Measurements from ENCODE around the gene FSD2. TPM values are rescaled to one million over a fixed set of nuclear protein-coding genes. Genes with fewer than 3 reads are reported as not detected.

The FSD2 gene
- total and polyA plus RNA-seq, 8 donors: 0.04 to 0.09 (median 0.05) TPM; not detected in 4

- DNase-seq (no peak), FAIRE-seq (no peak), ATAC-seq (no peak)
- H3K27ac ChIP-seq: no peak overlapping the region
- H3K27me3 ChIP-seq: no peaks in the 10 kb centered on the region
- no peaks in the 10 kb centered on the region for H3K9me3 ChIP-seq
- WGBS, 2 donors: 79 to 82% methylated on average over 11 of the region's 11 CpGs
- H3K4me1 ChIP-seq: no peaks in the 10 kb centered on the region
- no peak overlapping the region for H3K4me3 ChIP-seq
- H3K36me3 ChIP-seq: no peaks in the 10 kb centered on the region
- intact Hi-C loops (cut with DNase I): no loop called here
- no peak for TF ChIP-seq CTCF (IDR thresholded peaks at IDR 0.05)
Observed at GRCh38 chr15:82790321-82790720, 15.5 kb downstream of the FSD2 start.

GRCh38 chr15:82789491-82789890 is 16.4 kb downstream of the FSD2 start:
- Histone ChIP-seq H3K4me1 (no peaks in the 10 kb centered on the region), H3K27me3 (no peaks in the 10 kb centered on the region), H3K9me3 (no peaks in the 10 kb centered on the region), H3K27ac (no peak overlapping the region), H3K36me3 (no peaks in the 10 kb centered on the region), H3K4me3 (no peak overlapping the region)
- DNase-seq (no peak), ATAC-seq (no peak), FAIRE-seq (no peak)
- no peak for TF ChIP-seq CTCF (IDR thresholded peaks at IDR 0.05)
- 67 to 87% methylated on average over 1 of the region's 1 CpG for WGBS, 2 donors
- intact Hi-C loops (cut with DNase I): no loop called here

- H3K9me3 ChIP-seq: no peaks in the 10 kb centered on the region
- no peak overlapping the region for H3K4me3 ChIP-seq
- no peaks in the 10 kb centered on the region for H3K27me3 ChIP-seq
- FAIRE-seq (no peak), ATAC-seq (no peak), DNase-seq (no peak)
- TF ChIP-seq CTCF (IDR thresholded peaks at IDR 0.05): no peak
- no peaks in the 10 kb centered on the region for H3K4me1 ChIP-seq
- intact Hi-C loops (cut with DNase I): no loop called here
- H3K27ac ChIP-seq: no peak overlapping the region
- WGBS, 2 donors: 86% methylated on average over 2 of the region's 2 CpGs
- no peaks in the 10 kb centered on the region for H3K36me3 ChIP-seq
Observed at GRCh38 chr15:82788496-82788895, 17.4 kb downstream of the FSD2 start.

- FAIRE-seq: no peak
Observed at GRCh38 chr15:82781349-82781748, 24.5 kb downstream of the FSD2 start.

GRCh38 chr15:82778755-82779154 is 27.1 kb downstream of the FSD2 start:
- no peak for TF ChIP-seq CTCF (IDR thresholded peaks at IDR 0.05)
- Histone ChIP-seq H3K27me3 (no peaks in the 10 kb centered on the region), H3K4me3 (no peak overlapping the region), H3K27ac (no peak overlapping the region), H3K9me3 (no peaks in the 10 kb centered on the region), H3K36me3 (no peaks in the 10 kb centered on the region), H3K4me1 (no peaks in the 10 kb centered on the region)
- ATAC-seq (no peak), DNase-seq (no peak), FAIRE-seq (no peak)
- intact Hi-C loops (cut with DNase I): no loop called here
- 74 to 75% methylated on average over 3 of the region's 3 CpGs for WGBS, 2 donors

More at GRCh38 chr15:82781349-82781748, 24.5 kb downstream of the FSD2 start:
- no peak for TF ChIP-seq CTCF (IDR thresholded peaks at IDR 0.05)
- ATAC-seq: no peak
- Histone ChIP-seq H3K27ac (no peak overlapping the region), H3K4me3 (no peak overlapping the region), H3K27me3 (no peaks in the 10 kb centered on the region), H3K36me3 (no peaks in the 10 kb centered on the region), H3K4me1 (no peaks in the 10 kb centered on the region), H3K9me3 (no peaks in the 10 kb centered on the region)
- 77% methylated on average over 4 of the region's 4 CpGs for WGBS, 2 donors
- intact Hi-C loops (cut with DNase I): no loop called here
- DNase-seq: no peak
